Measurements from ENCODE around the gene PRPF38B. TPM values are rescaled to one million over a fixed set of nuclear protein-coding genes. Genes with fewer than 3 reads are reported as not detected.

The PRPF38B gene
- polyA plus RNA-seq, 1 of the 3 experiments (the other 2 are of a cell fraction) = 17.5 TPM

- TF ChIP-seq NFIC (IDR thresholded peaks at IDR 0.05; ENCODE audit: borderline replicate concordance) = no peak
- no peak for TF ChIP-seq TAF1 (IDR thresholded peaks at IDR 0.05; ENCODE audit: borderline replicate concordance, low read depth, low read length)
- TF ChIP-seq FOSL2 (IDR thresholded peaks at IDR 0.05; ENCODE audit: borderline replicate concordance, low read depth) = no peak
- TF ChIP-seq, protein P1, sequence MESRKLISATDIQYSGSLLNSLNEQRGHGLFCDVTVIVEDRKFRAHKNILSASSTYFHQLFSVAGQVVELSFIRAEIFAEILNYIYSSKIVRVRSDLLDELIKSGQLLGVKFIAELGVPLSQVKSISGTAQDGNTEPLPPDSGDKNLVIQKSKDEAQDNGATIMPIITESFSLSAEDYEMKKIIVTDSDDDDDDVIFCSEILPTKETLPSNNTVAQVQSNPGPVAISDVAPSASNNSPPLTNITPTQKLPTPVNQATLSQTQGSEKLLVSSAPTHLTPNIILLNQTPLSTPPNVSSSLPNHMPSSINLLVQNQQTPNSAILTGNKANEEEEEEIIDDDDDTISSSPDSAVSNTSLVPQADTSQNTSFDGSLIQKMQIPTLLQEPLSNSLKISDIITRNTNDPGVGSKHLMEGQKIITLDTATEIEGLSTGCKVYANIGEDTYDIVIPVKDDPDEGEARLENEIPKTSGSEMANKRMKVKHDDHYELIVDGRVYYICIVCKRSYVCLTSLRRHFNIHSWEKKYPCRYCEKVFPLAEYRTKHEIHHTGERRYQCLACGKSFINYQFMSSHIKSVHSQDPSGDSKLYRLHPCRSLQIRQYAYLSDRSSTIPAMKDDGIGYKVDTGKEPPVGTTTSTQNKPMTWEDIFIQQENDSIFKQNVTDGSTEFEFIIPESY (IDR thresholded peaks at IDR 0.05; ENCODE audit: borderline replicate concordance, low read depth) = no peak
- TF ChIP-seq EZH2phosphoT487 (IDR thresholded peaks at IDR 0.05; ENCODE audit: borderline replicate concordance, low read depth) = no peak
- TF ChIP-seq FOXM1 (IDR thresholded peaks at IDR 0.05; ENCODE audit: low read depth) = no peak
- no peak for TF ChIP-seq YY1 (IDR thresholded peaks at IDR 0.05; ENCODE audit: low read depth)
- TF ChIP-seq, protein P2, sequence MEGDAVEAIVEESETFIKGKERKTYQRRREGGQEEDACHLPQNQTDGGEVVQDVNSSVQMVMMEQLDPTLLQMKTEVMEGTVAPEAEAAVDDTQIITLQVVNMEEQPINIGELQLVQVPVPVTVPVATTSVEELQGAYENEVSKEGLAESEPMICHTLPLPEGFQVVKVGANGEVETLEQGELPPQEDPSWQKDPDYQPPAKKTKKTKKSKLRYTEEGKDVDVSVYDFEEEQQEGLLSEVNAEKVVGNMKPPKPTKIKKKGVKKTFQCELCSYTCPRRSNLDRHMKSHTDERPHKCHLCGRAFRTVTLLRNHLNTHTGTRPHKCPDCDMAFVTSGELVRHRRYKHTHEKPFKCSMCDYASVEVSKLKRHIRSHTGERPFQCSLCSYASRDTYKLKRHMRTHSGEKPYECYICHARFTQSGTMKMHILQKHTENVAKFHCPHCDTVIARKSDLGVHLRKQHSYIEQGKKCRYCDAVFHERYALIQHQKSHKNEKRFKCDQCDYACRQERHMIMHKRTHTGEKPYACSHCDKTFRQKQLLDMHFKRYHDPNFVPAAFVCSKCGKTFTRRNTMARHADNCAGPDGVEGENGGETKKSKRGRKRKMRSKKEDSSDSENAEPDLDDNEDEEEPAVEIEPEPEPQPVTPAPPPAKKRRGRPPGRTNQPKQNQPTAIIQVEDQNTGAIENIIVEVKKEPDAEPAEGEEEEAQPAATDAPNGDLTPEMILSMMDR (IDR thresholded peaks at IDR 0.05) = no peak
- no peak for TF ChIP-seq GATA2 (CRISPR knock-in tag; IDR thresholded peaks at IDR 0.05)
- TF ChIP-seq GABPA (IDR thresholded peaks at IDR 0.05; ENCODE audit: low read depth) = no peak
- no peak for TF ChIP-seq MXI1 (IDR thresholded peaks at IDR 0.05; ENCODE audit: low read depth, low read length)
- no peak for TF ChIP-seq ELF1 (IDR thresholded peaks at IDR 0.05)
- no peak for TF ChIP-seq RCOR1 (IDR thresholded peaks at IDR 0.05; ENCODE audit: low read length)
- TF ChIP-seq SMC3 (IDR thresholded peaks at IDR 0.05; ENCODE audit: low read depth, low read length) = no peak
- TF ChIP-seq, protein P3, sequence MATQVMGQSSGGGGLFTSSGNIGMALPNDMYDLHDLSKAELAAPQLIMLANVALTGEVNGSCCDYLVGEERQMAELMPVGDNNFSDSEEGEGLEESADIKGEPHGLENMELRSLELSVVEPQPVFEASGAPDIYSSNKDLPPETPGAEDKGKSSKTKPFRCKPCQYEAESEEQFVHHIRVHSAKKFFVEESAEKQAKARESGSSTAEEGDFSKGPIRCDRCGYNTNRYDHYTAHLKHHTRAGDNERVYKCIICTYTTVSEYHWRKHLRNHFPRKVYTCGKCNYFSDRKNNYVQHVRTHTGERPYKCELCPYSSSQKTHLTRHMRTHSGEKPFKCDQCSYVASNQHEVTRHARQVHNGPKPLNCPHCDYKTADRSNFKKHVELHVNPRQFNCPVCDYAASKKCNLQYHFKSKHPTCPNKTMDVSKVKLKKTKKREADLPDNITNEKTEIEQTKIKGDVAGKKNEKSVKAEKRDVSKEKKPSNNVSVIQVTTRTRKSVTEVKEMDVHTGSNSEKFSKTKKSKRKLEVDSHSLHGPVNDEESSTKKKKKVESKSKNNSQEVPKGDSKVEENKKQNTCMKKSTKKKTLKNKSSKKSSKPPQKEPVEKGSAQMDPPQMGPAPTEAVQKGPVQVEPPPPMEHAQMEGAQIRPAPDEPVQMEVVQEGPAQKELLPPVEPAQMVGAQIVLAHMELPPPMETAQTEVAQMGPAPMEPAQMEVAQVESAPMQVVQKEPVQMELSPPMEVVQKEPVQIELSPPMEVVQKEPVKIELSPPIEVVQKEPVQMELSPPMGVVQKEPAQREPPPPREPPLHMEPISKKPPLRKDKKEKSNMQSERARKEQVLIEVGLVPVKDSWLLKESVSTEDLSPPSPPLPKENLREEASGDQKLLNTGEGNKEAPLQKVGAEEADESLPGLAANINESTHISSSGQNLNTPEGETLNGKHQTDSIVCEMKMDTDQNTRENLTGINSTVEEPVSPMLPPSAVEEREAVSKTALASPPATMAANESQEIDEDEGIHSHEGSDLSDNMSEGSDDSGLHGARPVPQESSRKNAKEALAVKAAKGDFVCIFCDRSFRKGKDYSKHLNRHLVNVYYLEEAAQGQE (IDR thresholded peaks at IDR 0.05; ENCODE audit: low read depth, low read length) = no peak
- no peak for TF ChIP-seq JUND (IDR thresholded peaks at IDR 0.05)
- TF ChIP-seq RAD21 (IDR thresholded peaks at IDR 0.05; ENCODE audit: low read length) = no peak
- no peak overlapping the region for H3K9ac ChIP-seq
- H3K4me1 ChIP-seq (ENCODE audit: control insufficient read depth in 1 of 2, insufficient read depth in 2 of 2, low read depth in 1 of 2, low read length in 1 of 2) = peaks cover 0 to 4% of the 10 kb centered on the region in 2 experiments; a peak in 1 of 4 replicates
- H3F3A ChIP-seq (replicated peaks; ENCODE audit: insufficient read depth) = no peaks in the 10 kb centered on the region
- no peaks in the 10 kb centered on the region for H3K9me2 ChIP-seq
- no peaks in the 10 kb centered on the region for H3K79me2 ChIP-seq (ENCODE audit: insufficient read depth)
- H4K20me1 ChIP-seq (ENCODE audit: insufficient read depth) = no peaks in the 10 kb centered on the region
- no peak overlapping the region for H2AFZ ChIP-seq (ENCODE audit: low read depth)
- no peaks in the 10 kb centered on the region; the same call in 1 of the 2 replicates for H3K27me3 ChIP-seq (ENCODE audit: insufficient read depth)
- DNase-seq = no peak
- POLR2A ChIA-PET = no interaction called here
- H3K4me2 ChIP-seq = no peak overlapping the region
- H3K9me3 ChIP-seq = no peaks in the 10 kb centered on the region
- CTCF ChIA-PET = interaction anchor here (0.8 to 3.1 kb wide), 5 partner anchors 16 to 251 kb away, joined by 3 to 24 read pairs (median 3); partner anchors contain the start of genes EEIG2 and PRPF38B
- H3K36me3 ChIP-seq (replicated peaks in 1 of 2; ENCODE audit: control insufficient read depth in 1 of 2, insufficient read depth in 2 of 2, low read length in 1 of 2) = no peaks in the 10 kb centered on the region
- H3K27ac ChIP-seq (ENCODE audit: low read depth in 2 of 2, low read length in 1 of 2) = no peak overlapping the region
- WGBS (ENCODE audit: low lambda C conversion rate) = 79% methylated on average over 11 of the region's 11 CpGs
- H3K4me3 ChIP-seq (ENCODE audit: low read depth in 2 of 2, low read length in 1 of 2) = no peak overlapping the region
These were observed 45.4 kb upstream of the PRPF38B start for GRCh38 chr1:108646648-108647269.
